Measurements from ENCODE around the gene WSB1. TPM values are rescaled to one million over a fixed set of nuclear protein-coding genes. Genes with fewer than 3 reads are reported as not detected.

WSB1 gene
- total RNA-seq, 1 donor from 2014 or later, result 521 TPM

- H3K27ac Mint-ChIP-seq, result no peak overlapping the region
- H3K36me3 Mint-ChIP-seq, result no peaks in the 10 kb centered on the region
- no peaks in the 10 kb centered on the region for H3K27me3 ChIP-seq
- H3K27ac ChIP-seq, result no peak overlapping the region
- H3K9me3 ChIP-seq (ENCODE audit: low read depth), result no peaks in the 10 kb centered on the region
- H3K9ac ChIP-seq, result no peak overlapping the region
- no peaks in the 10 kb centered on the region for H4K20me1 ChIP-seq (ENCODE audit: low read depth)
- H3K4me1 ChIP-seq, result no peaks in the 10 kb centered on the region
- TF ChIP-seq EZH2 (IDR thresholded peaks at IDR 0.05), result no peak
- no peaks in the 10 kb centered on the region for H3K9me3 Mint-ChIP-seq
- H3F3A ChIP-seq (ENCODE audit: low read depth), result no peaks in the 10 kb centered on the region
- peaks cover 2% of the 10 kb centered on the region for H3K27me3 Mint-ChIP-seq (ENCODE audit: insufficient read depth, low read depth)
- H2AFZ ChIP-seq (replicated peaks), result no peak overlapping the region
- no peak for DNase-seq (ENCODE audit: low spot score)
- no peak overlapping the region for H3K4me3 ChIP-seq
- no peak overlapping the region for H3K4me3 Mint-ChIP-seq
- H3K4me2 ChIP-seq, result no peak overlapping the region
- H3K36me3 ChIP-seq, result no peaks in the 10 kb centered on the region
- H3K79me2 ChIP-seq (ENCODE audit: low read depth), result no peaks in the 10 kb centered on the region
- peaks cover 3% of the 10 kb centered on the region for H3K4me1 Mint-ChIP-seq
Observed at GRCh38 chr17:27285516-27285915, 8.4 kb upstream of the WSB1 start.

- H3K4me3 ChIP-seq, result no peak overlapping the region
- H3F3A ChIP-seq (ENCODE audit: low read depth), result no peaks in the 10 kb centered on the region
- H3K4me1 ChIP-seq, result peaks cover under 1% of the 10 kb centered on the region
- no peaks in the 10 kb centered on the region for H3K36me3 Mint-ChIP-seq
- no peak overlapping the region for H3K4me3 Mint-ChIP-seq
- TF ChIP-seq CTCF (IDR thresholded peaks at IDR 0.05), result no peak
- no peak for TF ChIP-seq EZH2phosphoT487 (IDR thresholded peaks at IDR 0.05)
- no peak for TF ChIP-seq EZH2 (IDR thresholded peaks at IDR 0.05)
- no peaks in the 10 kb centered on the region for H3K36me3 ChIP-seq
- no peaks in the 10 kb centered on the region for H3K79me2 ChIP-seq (ENCODE audit: low read depth)
- H3K27ac ChIP-seq, result no peak overlapping the region
- peaks cover 5% of the 10 kb centered on the region for H3K4me1 Mint-ChIP-seq
- no peak for DNase-seq (ENCODE audit: low spot score)
- H3K4me2 ChIP-seq, result no peak overlapping the region
- no peaks in the 10 kb centered on the region for H4K20me1 ChIP-seq (ENCODE audit: low read depth)
- no peaks in the 10 kb centered on the region for H3K9me3 ChIP-seq (ENCODE audit: low read depth)
- no peak overlapping the region for H2AFZ ChIP-seq (replicated peaks)
- H3K27ac Mint-ChIP-seq, result no peak overlapping the region
- H3K27me3 Mint-ChIP-seq (ENCODE audit: insufficient read depth, low read depth), result peaks cover 2% of the 10 kb centered on the region
- no peaks in the 10 kb centered on the region for H3K9me3 Mint-ChIP-seq
- no peaks in the 10 kb centered on the region for H3K27me3 ChIP-seq
- H3K9ac ChIP-seq, result no peak overlapping the region
Observed at GRCh38 chr17:27288183-27288582, 5.7 kb upstream of the WSB1 start.

- no peak for DNase-seq (ENCODE audit: low spot score)
- H3K9me3 ChIP-seq (ENCODE audit: low read depth), result no peaks in the 10 kb centered on the region
- H3K4me3 Mint-ChIP-seq, result no peak overlapping the region
Observed at GRCh38 chr17:27289856-27290255, 4.1 kb upstream of the WSB1 start.

More at GRCh38 chr17:27289856-27290255, 4.1 kb upstream of the WSB1 start:
- peaks cover 9% of the 10 kb centered on the region for H3F3A ChIP-seq (ENCODE audit: low read depth)
- H3K27ac ChIP-seq, result no peak overlapping the region
- Mint-ChIP-seq H3K27ac (no peak overlapping the region), H3K27me3 (ENCODE audit: insufficient read depth, low read depth) (peaks cover 2% of the 10 kb centered on the region), H3K4me1 (peaks cover 13% of the 10 kb centered on the region), H3K9me3 (no peaks in the 10 kb centered on the region), H3K36me3 (peaks cover 2% of the 10 kb centered on the region)
- no peaks in the 10 kb centered on the region for H3K36me3 ChIP-seq
- no peak for TF ChIP-seq EZH2 (IDR thresholded peaks at IDR 0.05)
- TF ChIP-seq EZH2phosphoT487 (IDR thresholded peaks at IDR 0.05), result no peak
- TF ChIP-seq CTCF (IDR thresholded peaks at IDR 0.05), result no peak
- no peak overlapping the region for H3K9ac ChIP-seq
- H3K27me3 ChIP-seq, result no peaks in the 10 kb centered on the region
- H3K4me3 ChIP-seq, result no peak overlapping the region
- H3K79me2 ChIP-seq (ENCODE audit: low read depth), result peaks cover 7% of the 10 kb centered on the region
- H2AFZ ChIP-seq (replicated peaks), result no peak overlapping the region
- peaks cover 6% of the 10 kb centered on the region for H3K4me1 ChIP-seq
- no peak overlapping the region for H3K4me2 ChIP-seq
- peaks cover 4% of the 10 kb centered on the region for H4K20me1 ChIP-seq (ENCODE audit: low read depth)

Data from neural progenitor cell (in vitro differentiated cells).